Neural progenitor cell (in vitro differentiated cells): Measurements from ENCODE around the gene CD180. TPM values are rescaled to one million over a fixed set of nuclear protein-coding genes. Genes with fewer than 3 reads are reported as not detected.

Experiments
- DNase-seq: peaks from one replicate; pipeline ENCODE4 v3.0.0-alpha.2; 2016; ENCODE audit warnings: low spot score
- H2AFZ ChIP-seq: fragments of 200-600 bp; sonication (generic); replicated peaks from 2 replicates; pipeline ENCODE4 v1.6.1; 2016; ENCODE audit warnings: antibody characterized with exemption
- H3F3A ChIP-seq: fragments of 200-600 bp; sonication (generic); 2 replicates; pipeline ENCODE4 v1.6.1; 2016; ENCODE audit warnings: antibody characterized with exemption, low read depth
- H3K27ac ChIP-seq: fragments of 200-600 bp; sonication (generic); 2 replicates; pipeline ENCODE4 v1.5.1; 2016; ENCODE audit warnings: mild to moderate bottlenecking
- H3K27me3 ChIP-seq: fragments of 200-600 bp; sonication (generic); 2 replicates; pipeline ENCODE4 v1.6.1; 2016; ENCODE audit warnings: mild to moderate bottlenecking, moderate library complexity
- H3K36me3 ChIP-seq: fragments of 200-600 bp; sonication (generic); 2 replicates; pipeline ENCODE4 v1.5.1; 2016
- H3K4me1 ChIP-seq: fragments of 200-600 bp; sonication (generic); 2 replicates; pipeline ENCODE4 v1.6.1; 2016; ENCODE audit warnings: mixed run types
- H3K4me2 ChIP-seq: fragments of 200-600 bp; sonication (generic); 2 replicates; pipeline ENCODE4 v1.6.1; 2016
- H3K4me3 ChIP-seq: fragments of 200-600 bp; sonication (generic); 2 replicates; pipeline ENCODE4 v1.5.1; 2016
- H3K79me2 ChIP-seq: fragments of 200-600 bp; sonication (generic); 2 replicates; pipeline ENCODE4 v1.6.1; 2016; ENCODE audit warnings: low read depth
- H3K9ac ChIP-seq: fragments of 200-600 bp; sonication (generic); 2 replicates; pipeline ENCODE4 v1.6.1; 2016
- H3K9me3 ChIP-seq: fragments of 200-600 bp; sonication (generic); 2 replicates; pipeline ENCODE4 v1.5.1; 2016; ENCODE audit warnings: low read depth
- H4K20me1 ChIP-seq: fragments of 200-600 bp; sonication (generic); 2 replicates; pipeline ENCODE4 v1.6.1; 2016; ENCODE audit warnings: low read depth
- H3K27ac Mint-ChIP-seq: 3 replicates; pipeline ENCODE4 v1.8.0; 2021; ENCODE audit warnings: mixed read lengths
- H3K27me3 Mint-ChIP-seq: 2 replicates; pipeline ENCODE4 v1.8.0; 2022; ENCODE audit warnings: low read depth, mild to moderate bottlenecking, inconsistent platforms, moderate library complexity, mixed read lengths; ENCODE audit not compliant: insufficient read depth
- H3K36me3 Mint-ChIP-seq: 3 replicates; pipeline ENCODE4 v1.8.0; 2021; ENCODE audit warnings: mixed read lengths
- H3K4me1 Mint-ChIP-seq: 3 replicates; pipeline ENCODE4 v1.8.0; 2021; ENCODE audit warnings: mixed read lengths
- H3K4me3 Mint-ChIP-seq: 3 replicates; pipeline ENCODE4 v1.8.0; 2021; ENCODE audit warnings: mild to moderate bottlenecking, moderate library complexity, mixed read lengths
- H3K9me3 Mint-ChIP-seq: 3 replicates; pipeline ENCODE4 v1.8.0; 2020; ENCODE audit warnings: mixed read lengths
- CTCF ChIP-seq: fragments of 200-600 bp; sonication (generic); IDR thresholded peaks from 2 replicates; pipeline ENCODE4 v1.5.1; 2017; ENCODE audit warnings: antibody characterized with exemption, mild to moderate bottlenecking
- EZH2 ChIP-seq: fragments of 200-600 bp; sonication (generic); IDR thresholded peaks from 2 replicates; pipeline ENCODE4 v1.6.1; 2017; ENCODE audit warnings: antibody characterized with exemption, mild to moderate bottlenecking, moderate library complexity
- EZH2phosphoT487 ChIP-seq: fragments of 200-600 bp; sonication (generic); IDR thresholded peaks from 2 replicates; pipeline ENCODE4 v1.6.1; 2017; ENCODE audit warnings: antibody characterized with exemption
- total RNA-seq: library from RNA; depleted of rRNA; stranded (reverse); fragments of >200 nt; gene quantifications from 2 replicates; pipeline ENCODE4 v1.2.3, GENCODE V29; 2015; ENCODE audit warnings: low replicate concordance

CD180 gene
- total RNA-seq, 1 donor from 2014 or later = not detected

- no peaks in the 10 kb centered on the region for H4K20me1 ChIP-seq
- no peaks in the 10 kb centered on the region for H3K27me3 ChIP-seq
- H3K9me3 ChIP-seq = no peaks in the 10 kb centered on the region
- H3K4me1 ChIP-seq = peaks cover 6% of the 10 kb centered on the region
- no peak overlapping the region for H3K9ac ChIP-seq
- Mint-ChIP-seq H3K4me3 (no peak overlapping the region), H3K9me3 (peaks cover 3% of the 10 kb centered on the region), H3K4me1 (peaks cover 8% of the 10 kb centered on the region), H3K27ac (peak overlapping the region; percentile 43), H3K27me3 (peaks cover 2% of the 10 kb centered on the region), H3K36me3 (no peaks in the 10 kb centered on the region)
- no peak for DNase-seq
- no peak overlapping the region for H3K4me2 ChIP-seq
- no peak overlapping the region for H3K4me3 ChIP-seq
- H3K27ac ChIP-seq = no peak overlapping the region
- no peaks in the 10 kb centered on the region for H3F3A ChIP-seq
- H2AFZ ChIP-seq = no peak overlapping the region
- H3K36me3 ChIP-seq = no peaks in the 10 kb centered on the region
- H3K79me2 ChIP-seq = no peaks in the 10 kb centered on the region
- TF ChIP-seq EZH2 = no peak
- TF ChIP-seq EZH2phosphoT487 = no peak
- TF ChIP-seq CTCF = no peak
Observed at GRCh38 chr5:67244345-67244793, 47.8 kb upstream of the CD180 start.

- no peak overlapping the region for H3K27ac Mint-ChIP-seq
- Histone ChIP-seq H3K36me3 (no peaks in the 10 kb centered on the region), H3K79me2 (no peaks in the 10 kb centered on the region), H3K27ac (no peak overlapping the region), H2AFZ (no peak overlapping the region), H3K4me3 (no peak overlapping the region), H3K9ac (no peak overlapping the region), H4K20me1 (no peaks in the 10 kb centered on the region), H3K9me3 (no peaks in the 10 kb centered on the region), H3K4me2 (no peak overlapping the region), H3K27me3 (no peaks in the 10 kb centered on the region), H3F3A (no peaks in the 10 kb centered on the region), H3K4me1 (peaks cover 6% of the 10 kb centered on the region)
- DNase-seq = no peak
- H3K4me1 Mint-ChIP-seq = peaks cover 12% of the 10 kb centered on the region
- H3K9me3 Mint-ChIP-seq = peaks cover 3% of the 10 kb centered on the region
- no peaks in the 10 kb centered on the region for H3K36me3 Mint-ChIP-seq
- H3K27me3 Mint-ChIP-seq = peaks cover 2% of the 10 kb centered on the region
- no peak overlapping the region for H3K4me3 Mint-ChIP-seq
- no peak for TF ChIP-seq EZH2phosphoT487
- TF ChIP-seq CTCF = no peak
- TF ChIP-seq EZH2 = no peak
Observed at GRCh38 chr5:67243944-67244343, 47.3 kb upstream of the CD180 start.

GRCh38 chr5:67243349-67243748 lies 46.8 kb upstream of the CD180 start:
- Mint-ChIP-seq H3K9me3 (peaks cover 3% of the 10 kb centered on the region), H3K4me1 (peaks cover 18% of the 10 kb centered on the region), H3K27ac (no peak overlapping the region), H3K36me3 (no peaks in the 10 kb centered on the region), H3K27me3 (peaks cover 2% of the 10 kb centered on the region), H3K4me3 (no peak overlapping the region)
- no peaks in the 10 kb centered on the region for H3F3A ChIP-seq
- no peak for DNase-seq
- H3K27ac ChIP-seq = no peak overlapping the region
- H3K4me2 ChIP-seq = no peak overlapping the region
- no peak overlapping the region for H3K9ac ChIP-seq
- no peak overlapping the region for H2AFZ ChIP-seq
- no peaks in the 10 kb centered on the region for H3K9me3 ChIP-seq
- no peaks in the 10 kb centered on the region for H3K36me3 ChIP-seq
- no peaks in the 10 kb centered on the region for H4K20me1 ChIP-seq
- no peak overlapping the region for H3K4me3 ChIP-seq
- H3K79me2 ChIP-seq = no peaks in the 10 kb centered on the region
- peaks cover 6% of the 10 kb centered on the region for H3K4me1 ChIP-seq
- H3K27me3 ChIP-seq = no peaks in the 10 kb centered on the region
- TF ChIP-seq EZH2 (no peak), EZH2phosphoT487 (no peak)

GRCh38 chr5:67241326-67241725 lies 44.7 kb upstream of the CD180 start:
- H4K20me1 ChIP-seq = no peaks in the 10 kb centered on the region
- H3K27ac Mint-ChIP-seq = no peak overlapping the region

More at GRCh38 chr5:67241326-67241725, 44.7 kb upstream of the CD180 start:
- H3K9ac ChIP-seq = no peak overlapping the region
- no peak overlapping the region for H3K4me3 Mint-ChIP-seq
- H3K79me2 ChIP-seq = no peaks in the 10 kb centered on the region
- no peaks in the 10 kb centered on the region for H3K36me3 ChIP-seq
- no peaks in the 10 kb centered on the region for H3K9me3 ChIP-seq
- H3K4me3 ChIP-seq = no peak overlapping the region
- TF ChIP-seq EZH2 (no peak), EZH2phosphoT487 (no peak), CTCF (no peak)
- peaks cover 3% of the 10 kb centered on the region for H3K4me1 ChIP-seq
- H3K4me1 Mint-ChIP-seq = peaks cover 29% of the 10 kb centered on the region
- no peak overlapping the region for H2AFZ ChIP-seq
- no peak overlapping the region for H3K4me2 ChIP-seq
- H3K27me3 Mint-ChIP-seq = peaks cover 2% of the 10 kb centered on the region
- H3K36me3 Mint-ChIP-seq = no peaks in the 10 kb centered on the region
- H3K27ac ChIP-seq = no peak overlapping the region
- DNase-seq = no peak
- no peaks in the 10 kb centered on the region for H3K27me3 ChIP-seq
- peaks cover 3% of the 10 kb centered on the region for H3K9me3 Mint-ChIP-seq
- no peaks in the 10 kb centered on the region for H3F3A ChIP-seq
